CMK (cell line): ENCODE data around the gene KRCC1.
A peak's percentile ranks its signal among the peaks of the same experiment; 100 is the strongest.

Experiments used
- DNase-seq: peaks from one replicate; pipeline ENCODE4 v3.0.0-alpha.2; 2010; ENCODE audit warnings: low read depth

Gene KRCC1

GRCh38 chr2:88055371-88056128 is at the start of gene KRCC1:
KRCC1 (minus strand) TSS chr2:88055783; CDS start chr2:88028563, 27,220 bp downstream.
- peak; percentile 82 for DNase-seq

- DNase-seq: no peak
Observed at GRCh38 chr2:88100489-88100858, 44.9 kb upstream of the KRCC1 start.

DNA sequence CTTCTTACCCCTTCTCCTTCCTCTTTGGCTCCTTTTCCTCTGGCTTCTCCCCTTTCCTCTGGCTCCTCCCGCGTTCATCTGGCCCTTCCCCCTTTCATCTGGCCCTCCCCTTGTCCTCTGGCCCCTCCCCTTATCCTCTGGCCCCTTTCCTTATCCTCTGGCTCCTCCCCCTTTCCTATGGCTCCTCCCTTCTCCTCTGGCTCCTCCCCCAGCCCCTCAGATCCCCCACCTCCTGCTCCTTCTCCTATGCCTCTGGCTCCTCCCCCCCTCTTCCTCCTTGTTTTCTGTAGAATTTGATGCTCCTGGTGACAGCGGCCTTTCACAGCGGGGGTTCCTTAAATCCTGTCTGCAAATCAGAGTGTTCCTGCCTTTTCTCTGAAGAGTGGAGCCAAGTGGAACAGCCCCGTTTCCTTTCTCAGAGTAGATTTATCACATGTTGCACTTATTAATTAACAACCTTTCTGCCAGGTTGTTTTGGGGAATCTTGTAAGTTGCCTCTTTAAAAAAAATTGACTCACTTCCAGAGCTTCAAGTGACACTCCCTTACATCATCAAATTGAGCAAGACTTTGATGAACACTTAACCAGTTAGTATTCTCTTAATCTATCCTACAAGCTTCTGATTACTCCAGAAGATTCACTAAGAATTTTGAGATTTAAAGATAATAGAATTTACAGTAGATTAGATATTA is 44.4 kb upstream of the KRCC1 start:
- DNase-seq: peak; percentile 24

DNA sequence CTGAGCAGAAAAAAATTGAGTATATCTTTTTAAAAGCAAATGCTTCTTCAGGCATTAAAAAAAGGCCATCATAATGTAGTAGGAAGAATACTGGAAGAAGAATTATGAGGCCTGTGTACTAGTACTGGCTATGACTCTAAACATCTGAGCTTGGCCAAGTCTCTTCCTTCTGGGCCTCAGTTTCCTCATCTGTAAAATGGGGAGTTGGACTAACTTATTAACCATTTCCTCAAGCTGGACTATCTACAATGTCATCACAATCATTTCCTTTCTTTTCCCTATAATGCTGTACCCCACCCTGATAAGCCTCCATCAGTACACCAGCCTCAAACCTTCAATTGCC is 42.9 kb upstream of the KRCC1 start:
- DNase-seq: no peak

- no peak for DNase-seq
Observed at GRCh38 chr2:88097891-88098557, 42.4 kb upstream of the KRCC1 start.

DNA sequence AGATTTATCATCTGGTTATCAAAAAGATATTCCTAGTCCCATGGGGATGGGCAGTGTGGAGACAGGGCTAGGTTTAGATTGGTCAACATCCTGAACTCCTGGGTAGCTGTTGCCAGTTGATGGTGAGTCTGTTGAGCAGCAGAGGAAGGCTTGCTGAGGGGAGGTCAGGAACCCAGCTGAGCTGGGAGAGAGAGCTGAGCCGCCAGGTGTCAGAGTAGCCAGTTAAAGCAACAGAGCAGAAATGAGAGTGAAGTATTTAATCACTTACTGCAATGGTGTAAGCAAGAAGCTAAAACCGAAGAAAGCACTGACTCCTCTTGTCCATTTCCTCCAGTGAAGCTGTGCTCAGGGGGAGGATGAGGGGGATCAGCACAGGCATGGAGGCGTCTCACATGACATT is 41.6 kb upstream of the KRCC1 start:
- no peak for DNase-seq

- no peak for DNase-seq
Observed at GRCh38 chr2:88096708-88097107, 41.1 kb upstream of the KRCC1 start.

DNA sequence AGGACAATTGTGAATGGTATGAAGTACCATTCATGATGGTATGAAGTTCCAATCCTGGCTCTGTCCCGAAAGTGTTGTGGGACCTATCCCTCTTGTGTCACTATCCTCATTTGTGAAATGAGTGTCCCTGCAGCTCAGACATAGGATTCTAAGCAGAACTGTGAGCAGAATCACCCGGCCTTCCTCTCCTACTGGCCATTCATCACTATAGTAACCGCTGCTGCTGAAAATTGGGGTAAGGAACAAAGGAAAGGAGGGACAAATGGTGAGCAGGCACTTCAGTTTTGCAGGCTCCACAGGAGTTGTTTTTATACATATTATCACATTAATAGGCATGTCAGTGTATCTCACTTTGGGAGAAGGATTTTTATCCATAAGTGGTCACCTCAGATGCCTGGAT is 39.4 kb upstream of the KRCC1 start:
- no peak for DNase-seq

- DNase-seq: no peak
Observed at GRCh38 chr2:88092773-88093172, 37.2 kb upstream of the KRCC1 start.

DNA sequence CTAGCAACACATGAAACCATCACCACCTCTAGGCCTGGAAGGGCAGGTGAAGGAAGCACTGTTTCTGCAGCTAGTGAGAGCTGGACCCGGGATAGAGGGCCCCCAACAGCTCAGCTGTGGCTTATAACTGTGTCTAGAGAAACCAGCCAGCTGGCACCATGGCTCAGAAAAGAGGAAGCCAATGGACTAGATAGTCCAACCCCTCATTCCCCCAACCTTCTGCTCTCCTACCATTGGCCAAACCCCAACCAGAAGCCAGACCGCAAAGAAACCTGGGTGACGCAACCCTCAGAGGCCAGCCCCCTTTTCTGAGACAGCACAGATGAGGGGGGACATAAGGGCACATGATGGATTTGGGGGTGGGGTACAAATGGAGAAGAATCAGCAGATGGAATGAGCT is 36.4 kb upstream of the KRCC1 start:
- DNase-seq: no peak

DNA sequence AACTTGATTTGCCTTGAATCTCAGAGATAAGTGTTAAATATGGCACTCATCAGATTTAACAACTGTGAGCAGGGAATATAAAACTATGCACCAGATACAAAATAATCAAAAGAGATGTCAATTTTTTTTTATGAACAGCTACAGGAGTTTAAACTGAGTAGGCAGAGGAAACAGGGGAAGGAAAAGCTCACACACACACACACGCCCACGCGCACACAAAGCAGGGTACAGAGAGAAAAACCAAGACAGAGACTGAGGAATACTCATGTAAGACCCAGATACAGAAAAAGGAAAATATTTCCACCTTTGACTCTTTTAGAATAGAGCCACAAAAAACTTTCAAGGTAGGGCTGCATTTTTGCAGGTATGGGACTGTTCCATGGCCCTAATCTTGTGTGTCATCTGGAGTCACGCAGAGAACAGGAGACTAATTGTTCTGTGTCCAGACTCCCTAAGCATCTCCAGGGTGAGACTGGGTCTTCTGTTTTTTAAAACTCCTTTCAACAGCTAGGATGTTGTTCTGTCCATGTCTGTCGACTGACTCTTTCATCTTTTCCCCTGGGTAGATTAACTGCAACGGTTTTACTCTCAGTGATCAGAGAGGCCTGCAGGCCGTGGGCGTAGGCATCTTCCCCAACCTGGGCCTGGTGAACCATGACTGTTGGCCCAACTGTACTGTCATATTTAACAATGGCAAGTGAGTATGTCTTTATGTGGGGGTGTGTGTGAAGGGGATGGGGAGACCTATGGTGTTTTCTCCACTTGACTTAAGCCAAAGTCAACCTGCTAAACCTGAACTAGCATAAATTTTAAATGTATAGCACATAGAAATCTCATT is 35.1 kb upstream of the KRCC1 start:
- no peak for DNase-seq

GRCh38 chr2:88088999-88089398 is 33.4 kb upstream of the KRCC1 start:
- DNase-seq: no peak

DNA sequence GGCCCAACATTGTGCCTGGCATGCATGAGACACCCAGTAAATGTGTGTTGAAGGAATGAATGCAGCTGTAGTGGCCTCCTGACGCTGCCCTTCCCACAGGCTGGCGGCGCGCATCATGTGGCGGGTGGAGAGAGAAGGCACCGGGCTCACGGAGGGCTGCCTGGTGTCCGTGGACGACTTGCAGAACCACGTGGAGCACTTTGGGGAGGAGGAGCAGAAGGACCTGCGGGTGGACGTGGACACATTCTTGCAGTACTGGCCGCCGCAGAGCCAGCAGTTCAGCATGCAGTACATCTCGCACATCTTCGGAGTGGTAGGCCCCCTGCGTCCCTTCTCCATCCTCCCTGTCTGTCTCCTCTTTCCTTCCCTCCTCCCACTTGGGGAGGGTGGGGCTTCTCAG is 32.2 kb upstream of the KRCC1 start:
- no peak for DNase-seq

DNA sequence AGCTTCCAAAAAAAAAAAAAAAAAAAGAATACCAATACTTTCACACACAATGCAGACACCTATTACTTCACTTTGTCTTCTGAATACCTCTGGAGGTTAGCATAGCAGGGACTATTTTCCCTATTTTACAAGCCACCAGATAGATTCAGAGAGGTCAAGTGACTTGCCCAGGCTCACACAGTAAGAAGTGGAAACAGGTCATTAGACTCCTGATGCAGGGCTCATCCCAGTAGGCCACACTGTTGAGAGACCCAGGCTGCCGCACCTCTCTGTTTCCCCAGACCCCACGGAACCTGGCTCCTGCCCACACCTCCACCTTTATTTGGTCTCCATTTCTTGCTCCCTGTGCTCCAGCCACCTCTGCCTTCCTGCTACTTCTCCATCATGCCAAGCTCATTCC is 31.5 kb upstream of the KRCC1 start:
- DNase-seq: no peak

GRCh38 chr2:88086401-88086800 is 30.8 kb upstream of the KRCC1 start:
- DNase-seq: no peak

DNA sequence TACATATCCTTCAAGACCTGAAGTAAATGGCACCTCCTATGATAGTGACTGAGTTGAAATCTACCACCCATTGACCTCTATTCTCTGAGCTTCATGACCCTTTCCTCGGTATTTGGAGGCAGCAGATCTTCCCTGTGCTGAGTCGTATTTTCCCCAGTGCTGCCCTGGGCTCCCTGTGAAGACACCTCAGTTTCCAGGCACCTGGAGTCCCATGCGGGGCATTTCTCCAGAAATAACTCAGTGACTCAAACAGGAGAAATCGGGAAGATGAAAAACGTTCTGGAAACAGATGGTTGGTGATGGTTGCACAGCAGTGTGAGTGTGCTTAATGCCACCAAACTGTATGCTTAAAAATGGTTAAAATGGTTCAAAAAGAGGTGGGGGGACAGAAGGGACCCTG is 30.0 kb upstream of the KRCC1 start:
- no peak for DNase-seq

GRCh38 chr2:88085099-88085498 is 29.5 kb upstream of the KRCC1 start:
- DNase-seq: no peak

DNA sequence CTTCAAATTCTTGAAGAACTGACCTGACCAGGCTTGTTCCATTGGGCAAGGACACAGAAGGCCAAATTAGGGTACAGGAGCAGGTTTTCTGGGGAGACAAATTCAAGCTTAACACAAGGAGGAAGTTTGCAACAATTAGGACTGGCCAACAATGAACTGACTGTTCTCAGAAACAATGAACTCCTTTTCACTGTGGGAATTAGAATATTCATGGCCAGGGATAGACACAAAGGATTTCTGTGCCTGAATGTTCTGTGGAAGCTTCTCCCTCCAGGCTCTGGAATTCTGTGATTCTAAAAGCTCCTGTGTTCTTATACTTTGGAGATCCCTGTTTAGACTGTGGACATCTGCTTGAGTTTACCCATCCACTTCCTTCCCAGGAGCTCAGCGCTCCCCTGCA is 27.2 kb upstream of the KRCC1 start:
- no peak for DNase-seq

GRCh38 chr2:88081924-88082608 is 26.5 kb upstream of the KRCC1 start:
- no peak for DNase-seq

DNA sequence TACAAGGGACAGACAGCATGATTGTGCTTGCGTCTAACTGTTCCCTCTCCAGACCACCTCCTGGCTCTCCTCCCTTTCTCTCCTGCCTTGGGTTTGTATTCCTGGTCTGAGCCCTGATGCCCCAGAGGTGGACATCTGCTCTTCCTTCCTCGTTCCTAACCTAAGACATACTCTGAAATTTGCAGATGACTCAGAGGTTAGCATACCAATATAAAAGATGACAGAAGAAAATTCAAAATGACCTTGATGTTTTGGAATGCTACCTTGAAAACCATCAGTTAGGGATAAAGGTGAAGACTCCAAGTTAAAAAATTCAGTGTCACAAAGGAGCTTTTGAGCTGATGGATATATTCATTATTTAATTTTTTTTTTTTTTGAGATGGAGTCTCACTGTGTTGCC is 25.0 kb upstream of the KRCC1 start:
- DNase-seq: no peak

DNA sequence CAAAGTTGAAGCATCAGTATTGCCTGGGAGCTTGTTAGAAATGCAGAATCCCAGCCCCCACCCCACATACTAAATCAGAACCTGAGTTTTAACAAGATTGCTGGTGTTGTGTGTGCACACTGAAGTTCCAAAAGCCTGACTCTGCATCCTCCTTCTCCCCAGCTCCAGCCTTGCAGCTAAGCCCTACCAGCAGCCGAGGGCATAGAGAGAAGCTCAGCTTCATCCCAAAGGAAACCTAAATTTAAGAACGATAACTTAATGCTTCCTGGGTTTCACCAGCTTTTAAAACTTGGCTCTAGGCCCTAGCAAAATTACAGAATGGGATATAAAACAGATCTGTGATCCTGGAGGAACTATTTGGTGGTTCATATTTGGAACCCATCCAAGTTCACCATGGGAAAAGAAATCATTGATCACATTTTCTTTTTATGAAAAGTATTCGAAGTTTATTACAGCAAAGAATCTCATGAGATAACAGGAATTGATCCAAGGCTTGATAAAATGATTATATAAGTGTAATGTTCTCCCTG is 23.1 kb upstream of the KRCC1 start:
- DNase-seq: no peak

GRCh38 chr2:88077080-88077479 is 21.5 kb upstream of the KRCC1 start:
- DNase-seq: no peak
